GM21390 (cell line): ENCODE results near the gene DOCK7.
"Not testable (repeated sequence)": the region's sequence is repeated elsewhere in the genome, so short reads cannot be mapped to it uniquely, and the experiment has no call there.

Source experiments
- ATAC-seq: cut with Tn5 transposase; IDR thresholded peaks from one replicate; pipeline ENCODE4 v1.9.1; 2021; ENCODE audit not compliant: unreplicated experiment

DOCK7 gene

DNA sequence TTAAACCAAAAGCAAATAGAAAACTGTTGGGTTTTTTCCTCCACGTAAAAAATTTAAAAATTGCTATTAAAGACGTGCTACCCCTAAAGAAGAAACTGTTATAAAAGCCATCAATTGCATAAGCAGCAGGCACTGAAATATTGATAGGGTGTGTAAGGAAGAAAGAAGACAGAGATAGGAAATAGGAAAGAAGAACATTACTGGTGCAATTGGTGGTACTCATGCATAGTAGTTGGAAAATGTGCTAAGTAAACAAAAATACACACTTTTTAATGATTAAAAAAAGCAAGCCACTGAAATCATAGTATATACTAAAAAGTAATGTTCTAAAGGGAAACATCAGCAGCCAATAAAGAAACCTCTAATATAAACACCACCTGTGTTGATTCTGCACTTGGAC, 143.6 kb downstream of the DOCK7 start:
- no peak for ATAC-seq

- ATAC-seq, result no peak
Measured at GRCh38 chr1:62541048-62541447, 147.1 kb downstream of the DOCK7 start.

- ATAC-seq, result no peak
Measured at GRCh38 chr1:62539028-62539447, 149.1 kb downstream of the DOCK7 start.

DNA sequence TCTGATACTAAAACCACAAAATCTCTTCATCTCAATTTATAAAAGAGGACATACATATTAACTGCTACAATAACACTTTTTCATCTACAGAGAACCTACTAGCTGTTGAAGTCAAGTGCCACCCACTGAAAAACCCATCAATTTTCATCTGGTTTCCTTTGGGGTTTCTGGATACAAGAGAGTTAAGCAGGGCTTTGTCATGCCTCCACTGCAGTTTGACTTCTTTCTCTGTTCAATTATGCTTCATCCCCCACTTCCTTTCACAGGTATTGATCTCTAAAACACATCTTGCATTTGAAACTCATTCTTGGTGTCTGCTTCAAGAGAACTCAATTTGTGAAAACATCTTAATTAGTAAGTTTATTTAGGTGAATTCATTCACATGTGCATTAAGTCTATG, 151.3 kb downstream of the DOCK7 start:
- no peak for ATAC-seq

- no peak for ATAC-seq
Measured at GRCh38 chr1:62530516-62531154, 157.6 kb downstream of the DOCK7 start.

- ATAC-seq, result no peak
Measured at GRCh38 chr1:62529227-62529626, 159.0 kb downstream of the DOCK7 start.

DNA sequence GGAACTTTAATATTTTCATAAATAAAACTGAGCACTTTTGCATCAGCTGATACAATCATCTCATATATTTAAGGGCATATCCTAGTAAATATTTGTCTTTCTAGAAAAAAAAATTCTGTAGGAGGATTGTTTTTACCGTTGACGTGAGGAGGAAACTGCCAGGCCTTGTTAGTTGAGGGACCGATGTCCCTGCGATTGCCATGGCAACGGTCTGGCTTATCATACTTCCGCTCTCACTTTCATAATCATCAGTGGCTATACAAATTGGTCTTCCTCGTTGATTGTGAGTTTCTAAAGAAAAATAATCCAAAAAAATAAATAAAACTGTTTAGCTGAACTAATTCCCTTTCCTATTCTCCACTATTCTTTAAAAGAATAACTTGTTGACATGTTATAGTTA, 160.2 kb downstream of the DOCK7 start:
- no peak for ATAC-seq

GRCh38 chr1:62527346-62527745, 160.8 kb downstream of the DOCK7 start:
- ATAC-seq, result not testable (repeated sequence)

- no peak for ATAC-seq
Measured at GRCh38 chr1:62523860-62524259, 164.3 kb downstream of the DOCK7 start.

- no peak for ATAC-seq
Measured at GRCh38 chr1:62516600-62516999, 171.6 kb downstream of the DOCK7 start.

DNA sequence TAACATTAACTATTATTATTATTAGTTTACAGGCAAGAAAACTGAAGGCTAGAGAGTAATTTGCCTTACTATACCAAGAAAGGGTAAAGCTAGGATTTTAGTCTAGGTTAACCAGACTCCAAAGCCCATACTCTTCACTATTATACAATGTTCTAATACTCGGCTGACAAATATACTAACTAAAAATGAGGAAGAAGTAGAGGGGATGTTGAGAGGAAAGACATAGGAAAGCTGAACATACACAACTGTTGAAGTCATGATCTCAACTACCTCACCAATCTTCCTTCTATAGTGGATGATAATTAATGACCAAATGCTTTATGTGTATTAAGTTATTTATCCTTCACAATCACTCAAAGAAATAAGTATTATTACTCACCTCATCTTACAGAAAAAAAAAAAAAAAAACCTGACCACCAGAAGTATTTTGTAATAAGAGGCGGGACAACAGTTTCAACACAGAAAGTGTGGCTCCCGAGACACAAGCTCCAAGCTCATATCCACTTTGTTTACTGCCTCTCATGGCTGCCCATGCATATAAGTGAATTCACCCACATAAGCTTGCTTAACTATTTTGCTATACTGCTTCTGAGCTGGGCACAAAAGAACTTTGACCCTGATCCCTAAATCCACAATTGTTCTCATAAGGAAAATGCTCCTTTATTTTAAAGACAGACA, 173.3 kb downstream of the DOCK7 start:
- ATAC-seq, result no peak

DNA sequence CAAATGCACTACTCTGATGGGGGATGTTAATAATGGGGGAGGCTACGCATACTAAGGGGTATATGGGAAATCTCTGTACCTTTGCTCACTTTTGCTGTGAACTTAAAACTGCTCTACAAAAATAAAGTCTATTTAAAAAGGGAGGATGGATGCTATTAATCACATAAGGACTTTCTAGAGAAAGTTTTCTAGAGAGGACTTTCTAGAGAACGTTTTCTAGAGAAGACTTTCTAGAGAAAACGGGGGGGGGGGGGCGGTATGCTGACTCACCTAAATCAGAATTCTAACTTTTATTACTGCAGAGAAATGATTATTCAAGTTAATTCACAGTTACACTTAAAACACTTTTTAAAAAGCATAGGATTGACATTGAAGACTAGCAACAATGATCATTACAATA, 175.2 kb downstream of the DOCK7 start:
- no peak for ATAC-seq

GRCh38 chr1:62509028-62509427, 179.2 kb downstream of the DOCK7 start:
- no peak for ATAC-seq

DNA sequence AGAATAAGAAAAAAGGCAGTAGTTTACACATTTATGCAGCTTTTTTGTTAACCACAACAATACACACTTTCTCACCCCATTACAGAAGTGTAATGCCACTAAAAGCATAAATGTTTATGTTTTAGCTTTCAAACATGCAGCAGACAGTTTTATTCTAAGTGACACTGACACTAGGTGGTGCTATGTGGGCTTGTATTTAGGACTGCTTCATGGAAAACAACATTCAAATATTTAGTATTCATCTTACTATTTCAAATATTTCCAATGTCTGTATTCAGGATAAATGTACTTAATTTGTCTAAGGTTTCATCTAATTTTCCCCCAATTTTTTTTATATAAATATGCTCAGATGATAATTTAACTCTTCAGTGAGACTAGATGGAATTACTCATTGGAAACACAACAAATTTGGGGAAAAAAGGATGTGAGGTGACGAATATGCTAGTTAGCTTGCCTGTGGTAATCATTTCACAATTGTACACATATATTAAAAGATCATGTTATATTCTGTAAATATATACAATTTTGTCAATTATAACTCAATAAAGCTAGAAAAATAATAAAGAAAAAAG, 179.9 kb downstream of the DOCK7 start:
- ATAC-seq, result no peak

- ATAC-seq, result no peak
Measured at GRCh38 chr1:62500210-62500609, 188.0 kb downstream of the DOCK7 start.

GRCh38 chr1:62494137-62494536, 194.0 kb downstream of the DOCK7 start:
- ATAC-seq, result no peak

DNA sequence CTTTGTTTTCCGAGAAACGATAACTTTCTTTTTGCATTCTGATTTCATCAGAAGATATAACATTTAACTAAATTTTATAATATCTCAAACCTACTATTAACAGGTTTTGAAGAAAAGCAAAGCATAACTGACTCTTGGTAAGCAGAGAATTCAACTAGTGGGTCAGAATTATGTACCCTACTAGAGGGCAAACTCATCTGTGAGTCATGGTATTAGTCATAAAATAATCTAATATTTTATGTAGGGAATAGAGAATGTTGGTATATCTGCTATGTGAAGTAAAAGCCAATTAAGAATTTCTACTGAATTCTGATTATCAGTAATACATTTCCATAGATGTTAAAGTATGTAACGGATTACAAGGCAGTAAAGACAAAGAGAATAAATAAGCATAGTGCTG, 194.5 kb downstream of the DOCK7 start:
- no peak for ATAC-seq

GRCh38 chr1:62492521-62492920, 195.7 kb downstream of the DOCK7 start:
- no peak for ATAC-seq

GRCh38 chr1:62487956-62488355, 200.2 kb downstream of the DOCK7 start:
- no peak for ATAC-seq

GRCh38 chr1:62484824-62485468, 203.2 kb downstream of the DOCK7 start:
- ATAC-seq, result no peak

GRCh38 chr1:62481681-62482080, 206.5 kb downstream of the DOCK7 start:
- no peak for ATAC-seq
